NT2/D1 (cell line): Measurements from ENCODE around the gene POU3F3.

Source experiments
- SUZ12 ChIP-seq: IDR thresholded peaks from 2 replicates; pipeline ENCODE4 v1.6.1; 2011; ENCODE audit not compliant: insufficient read length, insufficient read depth; ENCODE audit errors: extremely low read depth
- YY1 ChIP-seq: IDR thresholded peaks from 2 replicates; pipeline ENCODE4 v1.6.1; 2011; ENCODE audit not compliant: insufficient read length, insufficient read depth
- ZNF274 ChIP-seq: IDR thresholded peaks from 2 replicates; pipeline ENCODE4 v1.6.1; 2011; ENCODE audit warnings: mild to moderate bottlenecking, low read depth, low read length

DNA sequence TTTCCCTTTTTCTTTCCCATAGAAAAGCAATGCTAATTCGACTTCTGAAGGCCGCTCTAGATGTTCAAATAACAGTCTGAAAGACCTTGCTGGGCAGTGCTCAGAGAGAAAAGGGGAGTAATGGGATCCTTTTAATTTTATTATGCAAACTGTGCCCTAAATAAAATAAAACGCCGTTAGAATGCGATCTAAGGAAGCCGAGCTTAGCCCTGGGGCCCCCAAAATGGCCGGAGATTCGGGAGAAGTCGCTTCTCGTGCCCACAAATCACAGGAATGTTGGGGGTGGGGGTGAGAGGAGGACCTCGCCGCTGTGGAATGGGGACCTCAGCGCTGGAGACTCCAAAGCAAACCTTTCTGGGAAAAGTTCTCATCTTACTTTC is 8.4 kb upstream of the POU3F3 start:
- TF ChIP-seq YY1 (no peak), SUZ12 (no peak), ZNF274 (no peak)
